GM23248 (cell line): ENCODE results near the gene FGGY. TPM values are rescaled to one million over a fixed set of nuclear protein-coding genes. Genes with fewer than 3 reads are reported as not detected.

Source experiments
- DNase-seq: peaks from one replicate; pipeline ENCODE4 v3.0.0-alpha.2; 2015
- H2AFZ ChIP-seq: fragments of 200-600 bp; sonication (generic); 2 replicates; pipeline ENCODE4 v1.6.1; 2016; ENCODE audit warnings: antibody characterized with exemption
- H3F3A ChIP-seq: fragments of 200-600 bp; sonication (generic); 2 replicates; pipeline ENCODE4 v1.6.1; 2016; ENCODE audit warnings: mild to moderate bottlenecking, antibody characterized with exemption, mixed run types; ENCODE audit not compliant: insufficient read depth
- H3K27ac ChIP-seq: fragments of 200-600 bp; sonication (generic); 2 replicates; pipeline ENCODE4 v1.5.1; 2016; ENCODE audit warnings: mild to moderate bottlenecking
- H3K27me3 ChIP-seq: fragments of 200-600 bp; sonication (generic); replicated peaks from 2 replicates; pipeline ENCODE4 v1.6.1; 2016; ENCODE audit warnings: mild to moderate bottlenecking; ENCODE audit not compliant: insufficient read depth
- H3K36me3 ChIP-seq: fragments of 200-600 bp; sonication (generic); 2 replicates; pipeline ENCODE4 v1.6.1; 2016; ENCODE audit warnings: low read depth, mild to moderate bottlenecking
- H3K4me1 ChIP-seq: fragments of 200-600 bp; sonication (generic); 2 replicates; pipeline ENCODE4 v1.6.1; 2016; ENCODE audit warnings: mild to moderate bottlenecking; ENCODE audit not compliant: insufficient read depth
- H3K4me2 ChIP-seq: fragments of 200-600 bp; sonication (generic); one replicate; pipeline ENCODE4 v1.6.1; 2016; ENCODE audit warnings: mild to moderate bottlenecking; ENCODE audit not compliant: unreplicated experiment
- H3K4me3 ChIP-seq: fragments of 200-600 bp; sonication (generic); 2 replicates; pipeline ENCODE4 v1.5.1; 2016; ENCODE audit warnings: mild to moderate bottlenecking
- H3K79me2 ChIP-seq: fragments of 200-600 bp; sonication (generic); 2 replicates; pipeline ENCODE4 v1.6.1; 2016; ENCODE audit warnings: mild to moderate bottlenecking; ENCODE audit not compliant: insufficient read depth
- H3K9ac ChIP-seq: fragments of 200-600 bp; sonication (generic); 2 replicates; pipeline ENCODE4 v1.6.1; 2016; ENCODE audit warnings: mild to moderate bottlenecking
- H3K9me2 ChIP-seq: fragments of 200-600 bp; sonication (generic); 2 replicates; pipeline ENCODE4 v1.6.1; 2016; ENCODE audit warnings: mixed run types, mild to moderate bottlenecking, moderate library complexity; ENCODE audit not compliant: insufficient read depth
- H3K9me3 ChIP-seq: fragments of 200-600 bp; sonication (generic); one replicate; pipeline ENCODE4 v1.6.1; 2017; ENCODE audit warnings: low read depth
- H4K20me1 ChIP-seq: fragments of 200-600 bp; sonication (generic); 2 replicates; pipeline ENCODE4 v1.6.0; 2016; ENCODE audit not compliant: insufficient read depth
- EZH2 ChIP-seq: fragments of 200-600 bp; sonication (generic); IDR thresholded peaks from 2 replicates; pipeline ENCODE4 v1.6.1; 2018; ENCODE audit warnings: antibody characterized with exemption, mild to moderate bottlenecking; ENCODE audit not compliant: insufficient read depth, poor library complexity, severe bottlenecking
- EZH2phosphoT487 ChIP-seq: fragments of 200-600 bp; sonication (generic); IDR thresholded peaks from 2 replicates; pipeline ENCODE4 v1.6.1; 2018; ENCODE audit warnings: antibody characterized with exemption, moderate library complexity, mild to moderate bottlenecking, low read depth; ENCODE audit not compliant: insufficient read depth
- WGBS, 2 experiments: methylation state at CpG; one replicate each; pipeline ENCODE4 v1.1.6; 2015 to 2017; ENCODE audit warnings: low lambda C conversion rate in 2 of 2, low coverage in 1 of 2; ENCODE audit errors: missing lambda C conversion rate in 2 of 2; 5-methylcytosine and 5-hydroxymethylcytosine counted together
- in situ Hi-C: fragments of 300-500 bp; cut with MboI; formaldehyde crosslinking; loops from 2 replicates; pipeline ENCODE4 v1.15.0; 2020
- polyA plus RNA-seq: library from polyadenylated mRNA; unstranded; fragments of >200 nt; fragmentation: Nextera tagmentation; extraction: Ambion mirVana; gene quantifications from 2 replicates; pipeline ENCODE4 v1.2.1, GENCODE V29; 2016
- total RNA-seq: library from RNA; depleted of rRNA; stranded (reverse); fragments of >200 nt; shearing (Covaris generic); gene quantifications from 2 replicates; pipeline ENCODE4 v1.2.3, GENCODE V29; 2014

FGGY gene
- total and polyA plus RNA-seq, 2 experiments from 2014 or later = 12.8 to 16.9 TPM

GRCh38 chr1:59673573-59674450 is 376.9 kb downstream of the FGGY start:
- DNase-seq = no peak
- Histone ChIP-seq H3K9me3 (no peaks in the 10 kb centered on the region), H3K9me2 (no peaks in the 10 kb centered on the region), H3K9ac (no peak overlapping the region), H2AFZ (no peak overlapping the region), H3K4me3 (no peak overlapping the region), H3F3A (peaks cover 37% of the 10 kb centered on the region), H3K36me3 (no peaks in the 10 kb centered on the region), H3K4me1 (peaks cover 45% of the 10 kb centered on the region), H4K20me1 (no peaks in the 10 kb centered on the region), H3K79me2 (no peaks in the 10 kb centered on the region), H3K4me2 (peak overlapping the region; percentile 23), H3K27me3 (no peaks in the 10 kb centered on the region), H3K27ac (peak overlapping the region; percentile 31)
- TF ChIP-seq EZH2phosphoT487 = no peak
- no peak for TF ChIP-seq EZH2
- WGBS, 2 experiments = 75 to 77% methylated on average over 16 of the region's 16 CpGs
- in situ Hi-C loops = no loop called here

- Histone ChIP-seq H2AFZ (no peak overlapping the region), H3K27ac (peak overlapping the region; percentile 31), H3F3A (peaks cover 33% of the 10 kb centered on the region), H3K9me2 (no peaks in the 10 kb centered on the region), H3K4me2 (peak overlapping the region; percentile 23), H4K20me1 (no peaks in the 10 kb centered on the region), H3K27me3 (no peaks in the 10 kb centered on the region), H3K9ac (no peak overlapping the region), H3K9me3 (no peaks in the 10 kb centered on the region), H3K4me1 (peaks cover 46% of the 10 kb centered on the region), H3K4me3 (no peak overlapping the region), H3K79me2 (no peaks in the 10 kb centered on the region), H3K36me3 (no peaks in the 10 kb centered on the region)
- TF ChIP-seq EZH2phosphoT487 (no peak), EZH2 (no peak)
- 62 to 64% methylated on average over 2 of the region's 2 CpGs for WGBS, 2 experiments
- peak; percentile 61 for DNase-seq
- in situ Hi-C loops = no loop called here
Observed at GRCh38 chr1:59674595-59674994, 377.7 kb downstream of the FGGY start.

GRCh38 chr1:59675936-59676335 is 379.0 kb downstream of the FGGY start:
- no peak for DNase-seq
- 78 to 92% methylated on average over 2 of the region's 2 CpGs for WGBS, 2 experiments
- Histone ChIP-seq H3K27me3 (no peaks in the 10 kb centered on the region), H3K9me2 (no peaks in the 10 kb centered on the region), H3K4me1 (peaks cover 37% of the 10 kb centered on the region), H3K27ac (no peak overlapping the region), H3F3A (peaks cover 24% of the 10 kb centered on the region), H3K4me2 (no peak overlapping the region), H4K20me1 (no peaks in the 10 kb centered on the region), H3K4me3 (no peak overlapping the region), H3K9me3 (no peaks in the 10 kb centered on the region), H3K36me3 (0 out of 2 replicates have a peak, but pooled peaks cover 7% of the 10 kb centered on the region), H2AFZ (no peak overlapping the region), H3K9ac (no peak overlapping the region), H3K79me2 (no peaks in the 10 kb centered on the region)
- in situ Hi-C loops = no loop called here
- TF ChIP-seq EZH2phosphoT487 = no peak
- no peak for TF ChIP-seq EZH2

- H3K4me1 ChIP-seq = peaks cover 30% of the 10 kb centered on the region
- peak overlapping the region; percentile 71 for H3K4me2 ChIP-seq
- DNase-seq = no peak
- peak overlapping the region; percentile 79 for H3K27ac ChIP-seq
- H3K27me3 ChIP-seq = no peaks in the 10 kb centered on the region
- H2AFZ ChIP-seq = no peak overlapping the region
- peaks cover 24% of the 10 kb centered on the region for H3F3A ChIP-seq
- H3K36me3 ChIP-seq = 0 out of 2 replicates have a peak, but pooled peaks cover 7% of the 10 kb centered on the region
- WGBS, 2 experiments = 92 to 93% methylated on average over 1 of the region's 1 CpG
- peak overlapping the region; percentile 59 for H3K9ac ChIP-seq
- in situ Hi-C loops = no loop called here
- no peaks in the 10 kb centered on the region for H3K79me2 ChIP-seq
- no peaks in the 10 kb centered on the region for H4K20me1 ChIP-seq
- no peaks in the 10 kb centered on the region for H3K9me2 ChIP-seq
- TF ChIP-seq EZH2phosphoT487 (no peak), EZH2 (no peak)
- H3K4me3 ChIP-seq = peak overlapping the region; percentile 34; the same call in 1 of the 2 replicates
- H3K9me3 ChIP-seq = no peaks in the 10 kb centered on the region
Observed at GRCh38 chr1:59678040-59678439, 381.1 kb downstream of the FGGY start.
